GM12878 (cell line): ENCODE measurements around the gene DCAF15. TPM values are rescaled to one million over a fixed set of nuclear protein-coding genes. Genes with fewer than 3 reads are reported as not detected.

ENCODE experiments used
- ATF7 ChIP-seq: fragments of 450-650 bp; IDR thresholded peaks from 2 replicates; pipeline ENCODE4 v1.6.1; 2016; ENCODE audit warnings: low read depth, mild to moderate bottlenecking
- BMI1 ChIP-seq: fragments of 450-650 bp; IDR thresholded peaks from 2 replicates; pipeline ENCODE4 v1.6.1; 2016; ENCODE audit warnings: mild to moderate bottlenecking, moderate library complexity, borderline replicate concordance
- CHD2 ChIP-seq: IDR thresholded peaks from 2 replicates; pipeline ENCODE4 v1.6.1; 2011; ENCODE audit warnings: low read depth, low read length, improper control_type of control experiment, borderline replicate concordance
- DPF2 ChIP-seq: fragments of 450-650 bp; IDR thresholded peaks from 2 replicates; pipeline ENCODE4 v1.6.1; 2017; ENCODE audit warnings: mild to moderate bottlenecking
- EED ChIP-seq: sonication (generic); IDR thresholded peaks from 2 replicates; pipeline ENCODE4 v1.6.1; 2016; ENCODE audit warnings: antibody characterized with exemption, low read depth
- IRF3 ChIP-seq: fragments of 450-650 bp; IDR thresholded peaks from 2 replicates; pipeline ENCODE4 v1.6.1; 2014; ENCODE audit warnings: mild to moderate bottlenecking
- MEF2B ChIP-seq: fragments of 450-650 bp; IDR thresholded peaks from 2 replicates; pipeline ENCODE4 v1.6.1; 2018; ENCODE audit warnings: mild to moderate bottlenecking, moderate library complexity; ENCODE audit not compliant: partially characterized antibody, poor library complexity, severe bottlenecking
- MLLT1 ChIP-seq: fragments of 450-650 bp; IDR thresholded peaks from 2 replicates; pipeline ENCODE4 v1.6.1; 2016; ENCODE audit warnings: mild to moderate bottlenecking
- MTA2 ChIP-seq: fragments of 450-650 bp; IDR thresholded peaks from 2 replicates; pipeline ENCODE4 v1.6.1; 2016; ENCODE audit warnings: low read depth, mild to moderate bottlenecking, moderate library complexity
- MXI1 ChIP-seq: fragments of 150-350 bp; IDR thresholded peaks from 2 replicates; pipeline ENCODE4 v1.6.1; 2011; ENCODE audit warnings: low read depth, mild to moderate bottlenecking, inconsistent platforms, low read length, improper control_type of control experiment
- MYB ChIP-seq: fragments of 150-350 bp; IDR thresholded peaks from 2 replicates; pipeline ENCODE4 v1.6.1; 2014; ENCODE audit warnings: mild to moderate bottlenecking, low read depth, low read length, borderline replicate concordance
- NFYA ChIP-seq: IDR thresholded peaks from 2 replicates; pipeline ENCODE4 v1.6.1; 2011; ENCODE audit warnings: low read depth, mild to moderate bottlenecking, low read length, improper control_type of control experiment, borderline replicate concordance
- NFYB ChIP-seq: IDR thresholded peaks from 2 replicates; pipeline ENCODE4 v1.6.1; 2011; ENCODE audit warnings: low read depth, mild to moderate bottlenecking, low read length, improper control_type of control experiment, moderate library complexity; ENCODE audit not compliant: insufficient read depth
- PAX5 ChIP-seq: IDR thresholded peaks from 2 replicates; pipeline ENCODE4 v1.6.1; 2011; ENCODE audit warnings: low read depth, low read length, borderline replicate concordance
- PBX3 ChIP-seq: IDR thresholded peaks from 2 replicates; pipeline ENCODE4 v1.6.1; 2011; ENCODE audit warnings: mild to moderate bottlenecking, low read depth, low read length, moderate library complexity; ENCODE audit not compliant: insufficient replicate concordance
- PKNOX1 ChIP-seq: fragments of 450-650 bp; IDR thresholded peaks from 2 replicates; pipeline ENCODE4 v1.6.1; 2016; ENCODE audit warnings: mild to moderate bottlenecking
- RUNX3 ChIP-seq: IDR thresholded peaks from 2 replicates; pipeline ENCODE4 v1.6.1; 2012; ENCODE audit warnings: low read length, inconsistent platforms
- SIN3A ChIP-seq: IDR thresholded peaks from 2 replicates; pipeline ENCODE4 v1.6.1; 2012; ENCODE audit warnings: low read depth, low read length, improper control_type of control experiment
- SREBF2 ChIP-seq: IDR thresholded peaks from 2 replicates; pipeline ENCODE4 v1.6.1; 2012; ENCODE audit warnings: mild to moderate bottlenecking, low read length
- TAF1 ChIP-seq: IDR thresholded peaks from 2 replicates; pipeline ENCODE4 v1.6.1; 2011; ENCODE audit warnings: mild to moderate bottlenecking, low read depth, low read length, borderline replicate concordance
- ZBTB11 ChIP-seq: fragments of 450-650 bp; formaldehyde crosslinking; IDR thresholded peaks from 2 replicates; pipeline ENCODE4 v1.5.0; 2022; ENCODE audit warnings: mild to moderate bottlenecking, missing genetic modification characterization
- ZNF207 ChIP-seq: fragments of 450-650 bp; IDR thresholded peaks from 2 replicates; pipeline ENCODE4 v1.6.1; 2014; ENCODE audit warnings: antibody characterized with exemption, mild to moderate bottlenecking, borderline replicate concordance
- polyA plus RNA-seq, 11 experiments: library from polyadenylated mRNA; depleted of rRNA in 4 of 11; unstranded in 6 of 11; stranded (reverse) in 5 of 11; fragments of >200 nt; fragmentation: Nextera tagmentation in 4 of 11; fragmentation: Illumina TruSeq in 1 of 11; extraction: Ambion mirVana in 4 of 11; extraction: Trizol in 1 of 11; gene quantifications; 1 replicate in 1 of 11; 2 replicates in 10 of 11; pipeline versions ENCODE4 v1.2.1 to v1.2.3, GENCODE V29; 2011 to 2016; ENCODE audit warnings: inconsistent platforms in 2 of 11, missing spikeins in 2 of 11, low read depth in 1 of 11
- total RNA-seq, 4 experiments: library from RNA; depleted of rRNA in 3 of 4; stranded (reverse); fragments of >200 nt in 3 of 4; fragmentation: Illumina TruSeq in 1 of 4; extraction: Trizol in 1 of 4; gene quantifications; 2 replicates each; pipeline versions ENCODE4 v1.2.1 to v1.2.3, GENCODE V29; 2013 to 2021

DCAF15 gene
- total and polyA plus RNA-seq, 10 of the 15 experiments (the other 5 are each of a cell fraction or from before 2014, with no cell fraction given) = 0.16 to 63.4 (median 26.6) TPM

GRCh38 chr19:13952154-13952930 is at the start of gene DCAF15 (continued):
- TF ChIP-seq PBX3 = peak; percentile 98
- TF ChIP-seq BMI1 = peak; percentile 95
- peak; percentile 27; the same call in 1 of the 2 replicates for TF ChIP-seq ATF7
- no peak for TF ChIP-seq ZBTB11 (CRISPR knock-in tag)
- TF ChIP-seq PKNOX1 = peak; percentile 100
- peak; percentile 55 for TF ChIP-seq RUNX3
- TF ChIP-seq MTA2 = no peak
- TF ChIP-seq DPF2 = peak; percentile 100
- peak; percentile 98 for TF ChIP-seq IRF3
- peak; percentile 86 for TF ChIP-seq SIN3A
- peak; percentile 97 for TF ChIP-seq CHD2
- no peak for TF ChIP-seq MLLT1
- TF ChIP-seq NFYA = peak; percentile 54; the same call in 1 of the 2 replicates
- 0 out of 2 replicates have a peak, but pooled peaks have one; percentile 8 for TF ChIP-seq PAX5
- TF ChIP-seq NFYB = peak; percentile 93
- 0 out of 2 replicates have a peak, but pooled peaks have one; percentile 18 for TF ChIP-seq MYB
- no peak for TF ChIP-seq ZNF207
- no peak for TF ChIP-seq EED
- TF ChIP-seq MXI1 = peak; percentile 68; the same call in 1 of the 2 replicates
- 0 out of 2 replicates have a peak, but pooled peaks have one; percentile 35 for TF ChIP-seq SREBF2
- TF ChIP-seq TAF1 = peak; percentile 96
- peak; percentile 25 for TF ChIP-seq MEF2B
